ENCODE measurements around the gene GEN1. TPM values are rescaled to one million over a fixed set of nuclear protein-coding genes. Genes with fewer than 3 reads are reported as not detected.

Gene GEN1
- total RNA-seq (10 to 100 TPM; 13.5 to 22.0 (median 19.5) TPM), polyA plus RNA-seq (10 to 100 TPM in 1 of 3 donors, 1 to 10 TPM in 2; 4.3 to 10.7 (median 6.0) TPM)
- long read RNA-seq, donor 1, transcript GEN1-208 (1 exons, 1,864 nt) = major isoform, 5 of 5 reads
- long read RNA-seq, donor 1, partial matches to known transcripts = 0 of 5 reads
- long read RNA-seq, donor 1, other reads (novel, unspliced or antisense) = 0 of 5 reads
- long read RNA-seq, donor 2, partial matches to known transcripts = 0 of 3 reads
- long read RNA-seq, donor 2, other reads (novel, unspliced or antisense) = 0 of 3 reads

- Histone ChIP-seq H3K27me3 (replicated peaks in 1 of 7) (no peaks in the 10 kb centered on the region), H3K9me3 (no peaks in the 10 kb centered on the region), H3K36me3 (no peaks in the 10 kb centered on the region), H3K27ac (peak within 1 kb of the TSS; percentile 95 to 99 (median 97)), H3K4me1 (peaks cover 15 to 89% (median 49%) of the 10 kb centered on the region in 6 donors), H3K4me3 (peak within 1 kb of the TSS; percentile 85 to 97 (median 91))
- TF ChIP-seq POLR2AphosphoS5 (IDR thresholded peaks at IDR 0.05) = peak in 2 of 3 donors; percentile 54 to 79
- peak in 1 of 11 experiments; percentile 8 for TF ChIP-seq CTCF (IDR thresholded peaks at IDR 0.05 in 8 of 11, conservative IDR thresholded peaks at IDR 0.05 in 3 of 11)
- TF ChIP-seq POLR2A (IDR thresholded peaks at IDR 0.05) = no peak
- intact Hi-C loops (cut with DNase I; ENCODE audit: low total_unique reads) = no loop called here
- peak; percentile 98 for DNase-seq
- 0 to 1% (median 0%) methylated on average over 68 to 76 of the region's 76 CpGs for WGBS, 5 donors
These were observed at the start of gene GEN1, which contains the start of gene SMC6 for GRCh38 chr2:17753803-17754663. GEN1 (plus strand) TSS chr2:17754138; CDS start chr2:17759944, 5,806 bp downstream. SMC6 (minus strand) TSS chr2:17753810; CDS start chr2:17745946, 7,864 bp downstream.

GRCh38 chr2:17706845-17707244 lies 47.1 kb upstream of the GEN1 start:
- Histone ChIP-seq H3K9me3 (no peaks in the 10 kb centered on the region), H3K36me3 (peaks cover 0 to 100% (median 57%) of the 10 kb centered on the region in 6 donors), H3K27ac (no peak overlapping the region), H3K4me1 (no peaks in the 10 kb centered on the region), H3K4me3 (no peak overlapping the region), H3K27me3 (replicated peaks in 1 of 7) (no peaks in the 10 kb centered on the region)
- 85 to 93% (median 91%) methylated on average over 4 of the region's 4 CpGs for WGBS, 5 donors
- intact Hi-C loops (cut with DNase I; ENCODE audit: low total_unique reads) = no loop called here
- no peak for DNase-seq
- TF ChIP-seq CTCF (IDR thresholded peaks at IDR 0.05 in 8 of 11, conservative IDR thresholded peaks at IDR 0.05 in 3 of 11) = no peak
- no peak for TF ChIP-seq POLR2A (IDR thresholded peaks at IDR 0.05)
- no peak for TF ChIP-seq POLR2AphosphoS5 (IDR thresholded peaks at IDR 0.05)

GRCh38 chr2:17708501-17708900 lies 45.4 kb upstream of the GEN1 start:
- H3K36me3 ChIP-seq = peaks cover 0 to 100% (median 60%) of the 10 kb centered on the region in 6 donors
- WGBS, 5 donors = 94 to 100% (median 96%) methylated on average over 1 of the region's 1 CpG
- intact Hi-C loops (cut with DNase I; ENCODE audit: low total_unique reads) = no loop called here
- no peak for TF ChIP-seq POLR2A (IDR thresholded peaks at IDR 0.05)
- TF ChIP-seq CTCF (IDR thresholded peaks at IDR 0.05 in 8 of 11, conservative IDR thresholded peaks at IDR 0.05 in 3 of 11) = no peak
- TF ChIP-seq POLR2AphosphoS5 (IDR thresholded peaks at IDR 0.05) = no peak
- H3K4me3 ChIP-seq = no peak overlapping the region
- H3K4me1 ChIP-seq = no peaks in the 10 kb centered on the region
- H3K27ac ChIP-seq = no peak overlapping the region
- no peaks in the 10 kb centered on the region for H3K27me3 ChIP-seq (replicated peaks in 1 of 7)
- no peak for DNase-seq
- H3K9me3 ChIP-seq = no peaks in the 10 kb centered on the region

- 93 to 96% (median 95%) methylated on average over 2 of the region's 2 CpGs for WGBS, 5 donors
- intact Hi-C loops (cut with DNase I; ENCODE audit: low total_unique reads) = no loop called here
- peaks cover 0 to 100% (median 62%) of the 10 kb centered on the region in 6 donors for H3K36me3 ChIP-seq
These were observed 44.0 kb upstream of the GEN1 start for GRCh38 chr2:17709897-17710296.

More at GRCh38 chr2:17709897-17710296, 44.0 kb upstream of the GEN1 start:
- H3K27me3 ChIP-seq (replicated peaks in 1 of 7) = no peaks in the 10 kb centered on the region
- H3K9me3 ChIP-seq = no peaks in the 10 kb centered on the region
- no peak for DNase-seq
- no peak overlapping the region for H3K4me3 ChIP-seq
- H3K27ac ChIP-seq = no peak overlapping the region
- H3K4me1 ChIP-seq = no peaks in the 10 kb centered on the region
- no peak for TF ChIP-seq POLR2AphosphoS5 (IDR thresholded peaks at IDR 0.05)
- no peak for TF ChIP-seq POLR2A (IDR thresholded peaks at IDR 0.05)
